Uterus (tissue), 4 donors: ENCODE data around the gene KCTD6. TPM values are rescaled to one million over a fixed set of nuclear protein-coding genes. Genes with fewer than 3 reads are reported as not detected.

Experiments
- DNase-seq, 2 donors: peaks; one replicate each; pipeline ENCODE4 v3.0.0-alpha.2; 2019 to 2020
- H3K27ac ChIP-seq, 2 donors: fragments of 200-600 bp; sonication (generic); 1 replicate in 1 of 2; 2 replicates in 1 of 2; pipeline ENCODE4 v1.5.1; 2016 to 2018
- H3K27me3 ChIP-seq, 2 donors: fragments of 200-600 bp; sonication (generic); one replicate each; pipeline ENCODE4 v1.5.1; 2018 to 2019; ENCODE audit warnings: control low read depth in 1 of 2
- H3K36me3 ChIP-seq, 2 donors: fragments of 200-600 bp; sonication (generic); one replicate each; pipeline ENCODE4 v1.5.1; 2019; ENCODE audit warnings: control low read depth in 1 of 2
- H3K4me1 ChIP-seq, 2 donors: fragments of 200-600 bp; sonication (generic); one replicate each; pipeline ENCODE4 v1.5.1; 2018 to 2019; ENCODE audit warnings: control low read depth in 1 of 2
- H3K4me3 ChIP-seq, 2 donors: fragments of 200-600 bp; sonication (generic); 1 replicate in 1 of 2; 2 replicates in 1 of 2; pipeline ENCODE4 v1.5.1; 2018 to 2019; ENCODE audit warnings: mild to moderate bottlenecking in 1 of 2
- H3K9me3 ChIP-seq, 2 donors: fragments of 200-600 bp; sonication (generic); one replicate each; pipeline ENCODE4 v1.5.1; 2019; ENCODE audit warnings: control low read depth in 1 of 2
- POLR2A ChIP-seq, 2 donors: fragments of 450-650 bp; IDR thresholded peaks; one replicate each; pipeline ENCODE4 v1.6.1; 2016; ENCODE audit warnings: antibody characterized with exemption in 2 of 2, mild to moderate bottlenecking in 1 of 2, moderate library complexity in 1 of 2
- intact Hi-C: fragments of 100-400 bp; cut with DNase I; formaldehyde crosslinking; loops from one replicate; pipeline ENCODE4 v1.15.1; 2023; ENCODE audit warnings: low total_unique reads
- total RNA-seq, 4 donors: library from RNA; depleted of rRNA in 3 of 4; stranded (reverse); fragments of >200 nt in 3 of 4; gene quantifications; one replicate each; pipeline versions ENCODE4 v1.1.0 to v1.2.4, GENCODE V29; 2014 to 2023
- TF ChIP-seq, protein P1 (sequence below), 4 experiments: fragments of 200-600 bp in 2 of 4; fragments of 450-650 bp in 2 of 4; sonication (generic) in 2 of 4; IDR thresholded peaks; one replicate each; pipeline ENCODE4 v1.5.1; 2016 to 2019; ENCODE audit warnings: antibody characterized with exemption in 4 of 4, mild to moderate bottlenecking in 2 of 4, moderate library complexity in 1 of 4
- donor health status: DM: yes; HTN: yes; CAD: no.

The KCTD6 gene
- total RNA-seq, 4 donors from 2014 or later = 21.0 to 27.4 (median 24.3) TPM

DNA sequence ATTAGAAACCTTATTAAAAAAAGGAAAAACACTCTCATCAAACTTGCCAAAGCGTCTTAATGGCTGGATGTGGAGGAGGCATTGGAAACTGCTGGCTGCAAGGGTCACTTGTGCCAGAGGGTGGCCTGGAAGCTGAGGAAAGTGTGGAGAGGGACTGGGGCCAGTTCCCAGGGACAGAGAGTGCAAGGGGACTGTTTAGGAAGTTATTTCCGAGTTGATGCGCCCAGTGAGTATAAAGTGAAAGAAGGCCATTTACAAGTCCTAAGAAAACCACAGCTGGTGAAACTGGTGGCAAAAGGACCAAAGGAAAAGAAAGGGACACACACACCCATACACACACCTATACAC is 7.2 kb upstream of the KCTD6 start:
- peaks cover 0 to 4% of the 10 kb centered on the region in 2 donors for H3K9me3 ChIP-seq
- no peak overlapping the region for H3K27ac ChIP-seq
- H3K4me1 ChIP-seq = peaks cover 0 to 5% of the 10 kb centered on the region in 2 donors
- H3K36me3 ChIP-seq = no peaks in the 10 kb centered on the region
- H3K4me3 ChIP-seq = no peak overlapping the region
- TF ChIP-seq, protein P1, sequence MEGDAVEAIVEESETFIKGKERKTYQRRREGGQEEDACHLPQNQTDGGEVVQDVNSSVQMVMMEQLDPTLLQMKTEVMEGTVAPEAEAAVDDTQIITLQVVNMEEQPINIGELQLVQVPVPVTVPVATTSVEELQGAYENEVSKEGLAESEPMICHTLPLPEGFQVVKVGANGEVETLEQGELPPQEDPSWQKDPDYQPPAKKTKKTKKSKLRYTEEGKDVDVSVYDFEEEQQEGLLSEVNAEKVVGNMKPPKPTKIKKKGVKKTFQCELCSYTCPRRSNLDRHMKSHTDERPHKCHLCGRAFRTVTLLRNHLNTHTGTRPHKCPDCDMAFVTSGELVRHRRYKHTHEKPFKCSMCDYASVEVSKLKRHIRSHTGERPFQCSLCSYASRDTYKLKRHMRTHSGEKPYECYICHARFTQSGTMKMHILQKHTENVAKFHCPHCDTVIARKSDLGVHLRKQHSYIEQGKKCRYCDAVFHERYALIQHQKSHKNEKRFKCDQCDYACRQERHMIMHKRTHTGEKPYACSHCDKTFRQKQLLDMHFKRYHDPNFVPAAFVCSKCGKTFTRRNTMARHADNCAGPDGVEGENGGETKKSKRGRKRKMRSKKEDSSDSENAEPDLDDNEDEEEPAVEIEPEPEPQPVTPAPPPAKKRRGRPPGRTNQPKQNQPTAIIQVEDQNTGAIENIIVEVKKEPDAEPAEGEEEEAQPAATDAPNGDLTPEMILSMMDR (IDR thresholded peaks at IDR 0.05) = no peak
- no peak for TF ChIP-seq POLR2A (IDR thresholded peaks at IDR 0.05)
- intact Hi-C loops = no loop called here
- no peaks in the 10 kb centered on the region for H3K27me3 ChIP-seq
- DNase-seq = no peak

DNA sequence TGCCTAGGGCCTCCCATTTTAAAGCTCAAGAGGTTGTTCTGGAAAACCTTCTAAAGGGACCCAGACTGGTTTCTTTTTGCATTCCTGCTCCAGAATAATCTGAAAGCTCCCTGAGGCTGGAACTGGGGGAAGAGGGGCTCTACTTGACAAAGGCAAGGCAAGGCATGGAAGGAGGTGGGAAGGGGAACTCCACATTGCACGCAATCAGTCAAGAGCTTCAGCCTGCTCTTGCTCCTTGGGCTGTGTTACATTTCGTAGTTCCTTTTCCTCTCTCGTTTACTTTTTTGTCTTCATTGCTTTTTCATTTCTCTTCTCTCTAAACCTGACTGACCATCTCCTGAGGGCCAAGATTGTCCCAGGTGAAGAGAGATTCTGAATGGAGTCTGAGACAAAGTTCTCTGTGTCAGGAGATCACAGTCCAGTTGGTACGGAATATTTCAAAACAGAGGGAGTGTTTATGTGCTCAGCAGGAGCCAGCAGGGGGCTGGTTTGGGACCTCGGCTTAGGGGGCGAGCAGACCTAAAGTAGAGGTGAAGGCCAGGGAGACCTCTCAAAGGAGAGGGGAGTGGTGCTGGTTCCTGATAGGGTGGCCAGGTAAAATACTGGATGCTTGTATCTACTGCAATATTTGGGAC is 6.0 kb upstream of the KCTD6 start:
- no peaks in the 10 kb centered on the region for H3K9me3 ChIP-seq
- H3K27me3 ChIP-seq = no peaks in the 10 kb centered on the region
- no peak for DNase-seq
- TF ChIP-seq, protein P1 (IDR thresholded peaks at IDR 0.05) = no peak
- TF ChIP-seq POLR2A (IDR thresholded peaks at IDR 0.05) = no peak
- H3K4me3 ChIP-seq = no peak overlapping the region
- peaks cover 0 to 5% of the 10 kb centered on the region in 2 donors for H3K4me1 ChIP-seq
- intact Hi-C loops = no loop called here
- no peaks in the 10 kb centered on the region for H3K36me3 ChIP-seq
- H3K27ac ChIP-seq = no peak overlapping the region

DNA sequence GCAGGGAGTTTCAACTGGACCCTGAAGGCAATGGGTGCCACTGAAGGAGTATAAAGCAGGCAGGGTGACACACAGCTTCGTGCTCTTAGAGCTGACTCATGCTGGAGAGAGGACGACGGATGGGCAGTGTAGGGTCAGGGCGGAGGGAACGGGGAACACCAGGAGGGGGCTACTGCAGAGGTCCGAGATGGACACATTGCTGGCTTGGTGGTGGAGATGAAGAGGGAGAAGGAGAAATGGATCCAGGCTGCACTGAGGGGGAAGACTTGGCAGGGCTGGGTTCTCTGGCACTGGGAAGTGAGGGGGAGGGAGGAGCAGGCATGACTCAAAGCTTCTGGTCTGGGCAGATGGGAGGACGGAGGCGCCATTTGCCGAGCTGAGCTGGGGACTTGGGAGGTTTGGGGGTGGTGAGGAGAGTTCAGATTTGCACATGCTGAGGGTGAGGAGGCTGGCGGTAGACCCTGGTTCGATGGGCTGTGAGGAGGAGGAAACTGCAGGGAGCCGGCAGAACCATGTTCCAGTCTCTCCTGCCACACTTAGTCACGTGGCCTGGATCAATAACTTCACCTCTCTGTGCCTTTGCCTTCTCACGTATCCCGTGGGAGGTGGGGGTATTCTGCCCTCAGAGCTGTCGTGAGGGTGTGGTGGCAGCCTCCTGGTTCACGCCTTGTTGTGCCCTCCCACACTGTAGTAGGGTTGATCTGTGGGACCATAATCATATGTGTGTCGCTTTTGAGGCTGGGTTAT is 4.6 kb upstream of the KCTD6 start:
- no peak overlapping the region for H3K4me3 ChIP-seq

DNA sequence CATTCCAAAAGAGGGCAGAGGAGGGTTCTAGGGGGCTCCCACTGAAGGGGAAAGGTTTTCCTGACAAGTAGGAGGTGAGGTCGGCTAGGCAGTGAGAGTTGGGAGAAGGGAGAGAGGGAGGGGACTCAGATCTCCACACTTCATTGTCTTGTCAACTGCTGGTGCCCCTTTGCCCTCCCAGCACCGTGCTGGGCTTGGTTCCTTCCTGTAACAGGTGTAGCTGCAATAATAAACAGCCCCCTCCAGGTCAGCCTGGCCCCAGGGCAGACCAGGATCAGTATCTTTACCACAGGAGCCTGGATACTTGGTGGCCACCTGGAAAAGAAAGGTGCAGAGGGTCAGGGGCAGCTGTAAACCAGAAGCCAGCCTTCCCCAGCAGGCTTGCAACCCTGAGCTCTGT is 2.9 kb upstream of the KCTD6 start:
- Histone ChIP-seq H3K27ac (no peak overlapping the region), H3K36me3 (no peaks in the 10 kb centered on the region), H3K4me3 (no peak overlapping the region), H3K27me3 (no peaks in the 10 kb centered on the region), H3K9me3 (no peaks in the 10 kb centered on the region), H3K4me1 (peaks cover 8 to 18% of the 10 kb centered on the region in 2 donors)
- TF ChIP-seq, protein P1 (IDR thresholded peaks at IDR 0.05) = no peak
- TF ChIP-seq POLR2A (IDR thresholded peaks at IDR 0.05) = no peak
- DNase-seq = no peak
- intact Hi-C loops = no loop called here

More for the DNA sequence above, 4.6 kb upstream of the KCTD6 start:
- H3K27me3 ChIP-seq = no peaks in the 10 kb centered on the region
- no peaks in the 10 kb centered on the region for H3K9me3 ChIP-seq
- intact Hi-C loops = no loop called here
- peaks cover 0 to 9% of the 10 kb centered on the region in 2 donors for H3K4me1 ChIP-seq
- no peaks in the 10 kb centered on the region for H3K36me3 ChIP-seq
- TF ChIP-seq, protein P1 (IDR thresholded peaks at IDR 0.05) = no peak
- no peak for TF ChIP-seq POLR2A (IDR thresholded peaks at IDR 0.05)
- peak; percentile 31 to 34 for DNase-seq
- no peak overlapping the region for H3K27ac ChIP-seq

DNA sequence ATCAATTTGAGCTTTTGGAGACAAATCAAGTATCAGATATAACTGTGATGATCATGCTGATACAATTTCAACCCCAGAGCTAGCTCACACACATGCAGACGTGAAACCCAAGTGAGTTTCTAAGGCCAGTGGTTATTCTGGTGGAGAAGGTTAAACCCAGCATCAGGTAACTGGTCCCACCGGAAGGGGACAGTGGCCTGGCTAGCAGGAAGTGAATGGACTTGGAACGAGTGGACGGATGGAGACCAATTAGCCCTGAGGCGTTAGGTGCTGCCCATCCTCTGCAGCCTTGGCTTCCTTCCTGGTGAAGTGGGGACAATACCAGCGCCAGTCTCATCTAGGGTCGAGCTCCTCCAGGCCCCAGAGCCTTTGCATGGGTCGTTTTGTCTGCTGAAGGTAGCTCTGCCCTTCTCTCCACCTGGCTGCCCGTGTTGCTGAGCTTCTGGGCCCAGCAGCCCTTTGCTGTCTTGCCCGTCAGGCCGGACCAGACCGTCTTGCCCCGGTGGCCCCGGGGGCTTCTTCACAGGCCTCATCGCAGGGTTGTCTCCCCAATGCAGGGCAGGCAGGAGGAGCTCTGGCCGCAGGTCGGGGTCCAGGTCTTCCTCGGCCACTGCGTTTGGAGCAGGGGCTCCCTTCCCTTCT is 915 bp upstream of the KCTD6 start:
- peak overlapping the region; percentile 90 to 91 for H3K27ac ChIP-seq
- peak overlapping the region; percentile 38 to 68 for H3K4me3 ChIP-seq
- peaks cover 14 to 20% of the 10 kb centered on the region in 2 donors for H3K4me1 ChIP-seq
- no peaks in the 10 kb centered on the region for H3K9me3 ChIP-seq
- DNase-seq = peak; percentile 42 to 44
- TF ChIP-seq POLR2A (IDR thresholded peaks at IDR 0.05) = no peak
- TF ChIP-seq, protein P1 (IDR thresholded peaks at IDR 0.05) = no peak
- no peaks in the 10 kb centered on the region for H3K27me3 ChIP-seq
- intact Hi-C loops = loop anchor here (5.0 kb wide), 1 partner anchor 159 kb away; the partner anchor contains the start of gene PXK
- H3K36me3 ChIP-seq = no peaks in the 10 kb centered on the region
